Amygdala (tissue), 56 donors: Measurements from ENCODE around the gene ERI3.
"Not testable (repeated sequence)": the region's sequence is repeated elsewhere in the genome, so short reads cannot be mapped to it uniquely, and the experiment has no call there.

ENCODE experiments used
- DNase-seq, 56 donors: peaks; one replicate each; lab custom pipeline; 2025; lab: John Stamatoyannopoulos, UW

ERI3 gene

DNA sequence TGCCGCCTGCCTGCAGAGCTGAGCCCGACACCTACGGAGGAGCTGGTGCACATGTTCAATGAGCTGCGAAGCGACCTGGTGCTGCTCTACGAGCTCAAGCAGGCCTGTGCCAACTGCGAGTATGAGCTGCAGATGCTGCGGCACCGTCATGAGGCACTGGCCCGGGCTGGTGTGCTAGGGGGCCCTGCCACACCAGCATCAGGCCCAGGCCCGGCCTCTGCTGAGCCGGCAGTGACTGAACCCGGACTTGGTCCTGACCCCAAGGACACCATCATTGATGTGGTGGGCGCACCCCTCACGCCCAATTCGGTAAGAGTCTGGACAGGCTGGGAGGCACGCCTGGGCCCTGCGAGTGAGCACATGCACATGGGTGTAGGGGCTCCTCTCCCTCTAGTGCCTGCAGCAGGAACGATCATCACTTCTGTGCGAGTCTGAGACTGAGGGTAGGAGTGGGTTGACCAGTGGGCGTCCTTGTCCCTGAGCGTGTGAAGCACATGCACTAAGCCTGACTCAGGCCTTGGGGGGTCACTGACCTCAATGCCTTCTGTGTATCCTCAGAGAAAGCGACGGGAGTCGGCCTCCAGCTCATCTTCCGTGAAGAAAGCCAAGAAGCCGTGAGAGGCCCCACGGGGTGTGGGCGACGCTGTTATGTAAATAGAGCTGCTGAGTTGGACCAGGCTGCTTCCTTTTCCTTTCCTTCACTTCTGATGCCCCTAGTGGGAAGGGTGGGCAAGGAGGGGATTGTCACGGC lies 134.9 kb downstream of the ERI3 start:
- peak in 3 of 56 donors; percentile 22 to 47 (median 35) for DNase-seq

DNA sequence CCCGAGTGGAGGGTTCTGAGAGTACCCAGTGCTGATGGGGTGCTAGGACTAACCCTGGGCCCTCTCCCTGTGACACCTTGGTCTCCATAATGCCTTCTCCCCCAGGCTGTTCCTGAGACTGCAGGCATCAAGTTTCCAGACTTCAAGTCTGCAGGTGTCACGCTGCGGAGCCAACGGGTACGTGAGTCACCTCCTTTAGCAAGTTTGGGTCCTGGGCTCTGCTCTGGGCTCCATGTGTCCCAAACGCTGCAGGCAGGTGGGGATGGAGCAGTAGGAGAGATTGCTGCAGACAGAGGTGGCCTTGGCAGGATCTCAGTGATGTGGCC lies 135.8 kb downstream of the ERI3 start:
- DNase-seq, result no peak

DNA sequence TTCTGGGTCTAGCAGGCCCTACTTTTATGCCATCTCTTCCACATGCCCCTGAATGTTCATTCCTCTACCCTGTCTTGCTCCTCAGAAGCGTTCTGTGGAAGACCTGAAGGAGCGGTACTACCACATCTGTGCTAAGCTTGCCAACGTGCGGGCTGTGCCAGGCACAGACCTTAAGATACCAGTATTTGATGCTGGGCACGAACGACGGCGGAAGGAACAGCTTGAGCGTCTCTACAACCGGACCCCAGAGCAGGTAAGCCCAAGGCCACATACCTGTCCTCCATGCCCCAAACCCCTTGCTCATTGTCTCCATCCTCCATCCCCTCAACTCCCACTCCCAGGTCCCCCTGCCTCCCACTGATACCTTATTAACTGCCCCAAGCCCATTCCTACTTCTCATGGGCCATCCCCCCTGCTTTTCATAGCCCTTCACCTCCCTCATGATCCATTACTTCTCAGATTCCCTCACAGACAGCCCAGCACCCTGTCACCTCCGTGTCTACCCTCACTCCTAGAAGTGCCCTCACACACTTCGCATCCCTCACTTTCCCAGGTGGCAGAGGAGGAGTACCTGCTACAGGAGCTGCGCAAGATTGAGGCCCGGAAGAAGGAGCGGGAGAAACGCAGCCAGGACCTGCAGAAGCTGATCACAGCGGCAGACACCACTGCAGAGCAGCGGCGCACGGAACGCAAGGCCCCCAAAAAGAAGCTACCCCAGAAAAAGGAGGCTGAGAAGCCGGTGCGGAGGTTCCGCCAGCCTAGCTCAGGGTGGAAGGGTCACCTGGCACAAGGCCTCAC lies 136.4 kb downstream of the ERI3 start:
- DNase-seq, result no peak

DNA sequence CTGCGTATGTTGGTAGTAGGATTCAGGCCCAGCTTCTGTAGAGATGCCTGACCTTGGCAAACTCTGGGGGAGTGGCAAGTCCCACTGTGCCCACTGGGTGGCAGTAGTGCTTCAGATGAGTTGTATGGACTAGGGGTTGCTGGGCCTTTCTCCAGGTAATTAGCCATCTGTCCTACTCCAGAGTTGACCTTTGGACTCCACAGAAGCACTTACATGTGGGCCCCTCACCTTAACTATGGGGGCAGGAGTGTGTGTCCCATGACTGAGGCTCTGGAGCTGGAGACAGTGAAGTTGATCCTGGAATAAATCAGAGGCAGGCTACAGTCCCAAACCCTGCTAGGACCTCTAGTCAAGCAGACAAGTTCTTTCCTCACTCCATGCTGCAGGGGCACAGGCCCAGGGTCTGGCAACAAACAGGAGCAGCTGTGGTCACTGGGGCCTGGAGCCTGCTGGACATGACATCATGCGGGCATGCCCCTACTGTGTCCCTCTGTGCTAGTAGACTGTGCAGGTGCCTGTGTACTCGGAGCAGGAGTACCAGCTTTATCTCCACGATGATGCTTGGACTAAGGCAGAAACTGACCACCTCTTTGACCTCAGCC lies 137.1 kb downstream of the ERI3 start:
- peak in 45 of 56 donors; percentile 15 to 91 (median 62) for DNase-seq

DNA sequence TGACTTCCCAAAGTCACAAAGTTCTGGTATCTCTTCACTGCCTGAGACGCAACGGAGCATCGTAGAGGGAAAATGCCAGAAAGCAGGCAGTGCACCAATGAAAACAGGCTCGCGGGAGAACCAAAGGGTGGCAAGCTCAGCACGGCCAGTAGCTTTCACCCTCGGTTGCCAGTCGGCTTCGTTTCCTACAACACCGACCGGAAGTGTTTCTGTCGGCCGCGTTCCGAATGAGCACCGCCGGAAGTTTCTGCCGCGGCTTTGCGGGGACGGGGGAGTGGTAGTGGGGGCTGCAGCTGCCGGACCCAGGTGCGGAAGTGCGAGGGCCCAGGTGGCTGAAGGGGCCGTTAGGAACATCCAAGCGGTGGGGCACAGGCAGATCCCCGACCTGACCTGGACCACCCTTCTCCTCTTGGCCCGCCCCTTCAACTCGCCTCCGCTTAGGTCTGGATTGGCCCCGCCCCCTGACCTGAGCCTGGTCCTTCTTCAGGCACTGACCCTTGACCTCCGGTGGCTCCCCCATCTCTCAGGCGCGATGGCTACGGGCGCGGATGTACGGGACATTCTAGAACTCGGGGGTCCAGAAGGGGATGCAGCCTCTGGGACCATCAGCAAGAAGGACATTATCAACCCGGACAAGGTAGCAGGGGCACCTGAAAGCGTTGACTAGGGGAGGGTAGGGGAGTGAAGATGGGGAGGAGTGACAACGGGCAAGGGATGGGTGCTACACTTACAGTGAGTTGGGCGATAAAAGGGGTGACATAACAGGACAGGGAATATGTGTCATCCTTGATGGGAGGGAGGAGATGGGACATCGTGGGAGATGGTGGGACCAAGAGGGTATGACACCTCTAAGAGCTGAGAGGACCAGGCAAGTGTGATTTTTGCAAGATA lies 141.6 kb downstream of the ERI3 start, which contains the start of gene DMAP1:
TSS of gene DMAP1 (plus strand) at position 250 of the 891 bp plus-strand sequence. CDS start at position 533, 283 bp downstream.
- DNase-seq, result peak; percentile 57 to 93 (median 83)

DNA sequence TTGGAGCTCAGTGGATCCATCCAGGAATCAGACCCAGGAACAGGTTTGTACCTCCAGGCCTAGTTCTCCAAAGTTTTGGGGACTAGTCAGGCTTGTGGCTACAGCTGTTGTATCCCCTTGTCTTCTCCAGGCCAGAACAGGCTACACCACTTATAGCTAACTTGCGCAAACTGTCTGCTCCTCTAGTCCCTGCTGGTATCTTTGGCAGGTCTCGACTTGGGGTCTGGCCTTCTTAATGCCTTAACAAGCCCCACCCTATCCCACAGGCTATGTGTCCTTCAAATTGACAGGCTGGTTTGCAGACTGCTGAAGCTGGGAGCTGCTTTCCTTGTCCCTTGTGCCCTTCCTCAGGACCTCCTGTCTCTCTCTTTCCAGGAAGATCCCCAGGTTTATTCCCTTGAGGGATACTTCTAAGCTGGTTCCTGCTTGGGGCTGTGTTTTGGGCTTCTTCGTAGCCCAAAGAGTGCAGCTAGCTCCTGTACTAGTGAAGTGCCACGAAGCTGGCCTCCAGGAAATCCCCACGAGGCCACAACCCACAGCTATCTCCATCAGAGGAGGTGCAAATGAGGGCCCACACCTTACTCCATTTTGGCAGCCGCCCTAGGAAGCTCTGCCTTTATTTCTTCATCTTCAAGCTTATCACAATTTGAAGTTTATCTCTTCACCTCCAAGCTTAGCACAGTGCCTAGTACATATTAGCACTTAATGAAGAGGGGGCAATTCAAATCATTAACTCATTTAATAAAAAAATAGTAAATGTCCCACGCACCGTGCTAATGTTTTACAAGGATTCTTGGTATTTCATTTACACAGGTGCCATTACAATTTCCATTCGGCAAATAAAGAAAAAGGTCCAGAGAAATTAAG lies 142.5 kb downstream of the ERI3 start:
- DNase-seq, result no peak

DNA sequence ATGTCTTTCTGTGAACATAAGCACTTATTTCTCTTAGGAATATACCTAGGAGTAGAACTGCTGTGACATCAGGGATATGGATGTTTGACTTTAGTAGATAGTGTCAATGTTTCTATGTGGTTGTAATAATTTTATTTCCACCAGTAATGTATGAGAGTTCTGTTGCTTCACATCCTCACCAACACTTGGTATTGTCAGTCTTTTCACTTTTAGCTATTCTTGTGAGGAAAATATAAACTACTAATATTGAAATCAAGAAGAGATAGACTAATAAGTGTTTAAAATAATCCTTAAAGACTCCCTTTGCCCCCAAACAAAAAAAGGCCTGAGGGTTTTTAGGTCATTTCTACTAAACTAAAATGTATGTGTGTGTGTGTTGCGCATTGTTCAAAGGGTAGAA lies 144.5 kb downstream of the ERI3 start:
- DNase-seq, result no peak

DNA sequence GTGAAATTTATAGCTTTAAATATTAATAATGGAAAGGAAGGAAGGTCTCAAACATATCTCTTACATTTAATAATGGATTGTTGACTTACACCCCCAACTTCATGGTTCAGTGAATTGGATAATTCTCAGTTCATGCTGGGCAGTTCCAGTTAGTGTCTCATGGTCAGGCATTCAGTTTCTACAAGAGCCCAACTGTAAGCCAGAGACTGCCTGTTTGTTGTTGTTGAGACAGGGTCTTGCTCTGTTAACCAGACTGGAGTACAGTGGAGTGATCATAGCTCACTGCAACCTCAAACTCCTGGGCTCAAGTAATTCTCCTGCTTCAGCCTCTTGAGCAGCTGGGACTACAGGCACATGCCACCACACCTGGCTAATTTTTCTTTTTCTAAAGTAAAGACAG lies 146.8 kb downstream of the ERI3 start:
- DNase-seq, result no peak

DNA sequence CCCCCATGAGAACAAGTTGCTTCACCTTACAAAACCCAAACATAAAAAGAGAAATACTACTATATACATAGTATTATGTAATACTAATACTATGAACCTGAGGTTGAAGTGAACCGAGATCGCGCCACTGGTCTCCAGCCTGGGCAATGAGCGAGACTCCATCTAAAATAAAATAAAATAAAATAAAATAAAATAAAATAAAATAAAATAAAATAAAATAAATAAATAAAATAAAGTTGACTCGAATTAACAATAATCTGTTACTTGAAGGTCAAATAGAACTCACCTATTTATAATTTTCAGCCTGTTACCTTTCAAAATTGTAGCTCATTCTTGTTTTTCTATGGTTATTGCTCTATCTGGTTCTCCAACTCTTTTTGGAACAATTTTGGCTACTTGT lies 148.5 kb downstream of the ERI3 start:
- DNase-seq, result not testable (repeated sequence)

DNA sequence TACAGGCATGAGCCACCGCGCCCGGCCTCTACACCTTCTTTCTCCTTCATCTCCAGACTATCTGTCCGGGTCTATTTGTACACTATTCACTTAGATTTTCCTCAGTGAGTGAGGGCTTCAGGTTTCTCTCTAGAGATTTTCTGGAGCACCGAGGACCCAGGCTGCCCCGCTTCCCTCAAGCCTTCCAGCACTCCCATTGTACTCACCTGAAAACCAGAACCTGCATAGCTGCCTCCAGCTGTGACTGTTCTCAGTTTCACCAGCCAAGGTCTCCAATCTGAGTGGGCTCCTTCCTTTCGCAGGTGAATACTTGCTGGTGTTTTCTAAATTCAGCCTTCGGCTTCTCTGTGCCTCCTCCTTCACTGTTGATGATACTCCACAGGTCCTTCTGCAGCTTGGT lies 154.7 kb downstream of the ERI3 start:
- DNase-seq, result no peak

DNA sequence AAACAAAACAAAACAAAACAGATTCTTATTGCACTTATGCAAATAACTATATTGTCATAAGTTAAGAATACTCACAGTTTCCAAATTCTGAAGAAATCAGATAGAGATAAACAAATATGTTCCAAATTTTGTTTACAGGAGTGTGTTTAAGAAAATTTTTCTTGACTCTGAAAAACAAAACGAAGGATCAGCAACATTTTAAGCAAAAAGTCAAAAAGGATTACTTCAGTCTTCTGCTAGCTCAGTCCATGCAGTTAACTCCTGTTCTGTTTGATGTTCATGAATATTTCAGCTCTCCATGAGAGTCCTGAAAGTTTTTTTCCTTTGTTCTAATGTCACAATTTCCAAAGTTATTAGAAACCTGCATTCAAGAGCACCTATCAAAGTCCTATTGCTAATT lies 180.4 kb downstream of the ERI3 start:
- DNase-seq, result no peak
